Stimulated activated CD4-positive, alpha-beta T cell treated with anti-CD3 and anti-CD28 coated beads, Interleukin-12 subunit alpha, Interleukin-12 subunit beta, amount 100 ng/mL, for 24 hours (primary cell): Measurements from ENCODE around the gene CCDC63.
"Not testable (repeated sequence)": the region's sequence is repeated elsewhere in the genome, so short reads cannot be mapped to it uniquely, and the experiment has no call there.

ENCODE experiments used
- DNase-seq, 2 experiments: peaks; one replicate each; pipeline ENCODE4 v3.0.0-alpha.2; 2020; ENCODE audit warnings: low read depth in 2 of 2

The CCDC63 gene

DNA sequence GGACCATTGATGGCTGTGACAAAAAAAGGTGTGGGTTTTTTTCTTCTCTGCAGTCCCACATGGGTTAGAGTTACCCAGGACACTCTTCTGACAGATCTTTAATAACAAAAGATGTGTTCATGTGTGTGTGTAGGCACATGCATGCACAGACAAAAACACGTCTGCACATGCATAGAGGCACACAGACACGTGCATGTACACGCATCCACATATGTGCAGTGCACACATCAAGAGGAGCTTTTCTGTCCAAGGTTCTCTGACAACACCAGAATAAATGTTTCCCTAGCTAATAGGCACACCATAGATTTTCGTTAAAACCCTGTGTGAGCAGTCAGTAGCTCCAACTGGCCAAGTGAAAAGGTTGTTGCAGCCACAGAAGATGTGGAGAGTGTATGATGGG lies 76.4 kb downstream of the CCDC63 start:
- DNase-seq: no peak

DNA sequence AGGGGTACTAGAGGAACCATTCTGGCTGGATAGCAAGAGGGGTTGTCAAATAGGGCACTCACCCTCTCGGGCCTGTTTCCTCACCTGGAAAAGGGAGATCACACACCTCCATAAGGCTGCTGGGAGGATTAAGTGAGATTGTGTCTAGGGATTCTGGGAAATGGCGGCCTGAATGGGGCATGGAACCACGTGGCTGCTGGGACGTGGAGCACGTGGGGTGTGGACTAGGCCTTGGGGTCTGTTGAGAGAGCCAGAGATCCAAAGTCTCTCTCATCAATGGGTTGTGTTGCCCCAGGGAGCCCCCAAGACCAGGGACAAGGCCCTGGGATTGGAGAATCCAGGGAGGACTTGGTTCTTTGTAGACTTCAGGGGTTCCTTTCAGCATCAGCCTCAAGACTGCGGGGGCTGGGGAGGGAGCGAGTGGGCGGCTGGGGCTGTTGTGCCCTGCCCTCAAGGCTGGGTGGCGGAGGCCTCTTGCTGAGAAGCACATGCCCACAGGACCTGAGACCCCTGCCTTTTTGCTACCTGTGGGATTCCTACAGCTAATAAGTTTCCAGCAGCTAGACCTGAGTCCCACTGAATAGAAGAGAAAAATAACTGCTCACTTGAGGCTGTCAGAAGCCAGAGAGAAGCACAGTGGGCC lies 77.0 kb downstream of the CCDC63 start:
- DNase-seq: no peak

DNA sequence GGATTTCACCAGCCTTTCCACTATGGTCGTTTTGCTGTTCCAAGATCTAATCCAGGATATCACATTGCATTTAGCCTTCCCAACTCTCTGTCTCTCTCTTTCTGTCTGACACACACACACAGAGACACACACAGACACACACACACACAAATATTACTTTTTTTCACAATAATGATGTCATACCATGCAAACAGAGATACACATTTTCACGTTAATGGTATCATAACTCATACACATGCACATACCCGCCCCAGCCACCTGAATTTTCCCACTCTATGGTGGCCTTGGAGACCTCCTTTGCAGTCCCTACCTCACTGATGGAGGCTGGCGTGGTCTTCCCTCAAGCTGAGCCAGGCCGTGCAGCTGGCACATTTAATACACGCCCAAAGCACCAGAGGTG lies 80.8 kb downstream of the CCDC63 start:
- no peak for DNase-seq

DNA sequence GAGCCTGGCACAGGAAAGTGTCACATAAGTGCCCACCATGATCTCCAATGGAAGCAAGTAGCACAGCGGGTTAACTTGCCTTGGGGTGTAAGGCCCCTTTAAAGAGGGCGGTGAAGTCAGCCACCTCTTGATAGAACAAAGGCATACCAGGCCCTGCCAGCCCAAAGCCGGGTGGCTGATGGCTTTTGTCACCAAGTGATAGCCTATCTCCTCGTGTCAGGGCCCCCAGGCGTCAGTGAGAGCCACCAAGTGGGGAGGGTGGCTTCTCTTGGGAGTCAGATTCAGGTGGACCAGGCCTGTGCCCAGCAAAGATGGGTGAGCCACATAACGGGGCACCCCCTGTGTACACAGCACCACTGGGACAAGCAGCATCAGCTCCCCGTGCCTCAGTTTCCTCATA lies 81.9 kb downstream of the CCDC63 start:
- DNase-seq: no peak

DNA sequence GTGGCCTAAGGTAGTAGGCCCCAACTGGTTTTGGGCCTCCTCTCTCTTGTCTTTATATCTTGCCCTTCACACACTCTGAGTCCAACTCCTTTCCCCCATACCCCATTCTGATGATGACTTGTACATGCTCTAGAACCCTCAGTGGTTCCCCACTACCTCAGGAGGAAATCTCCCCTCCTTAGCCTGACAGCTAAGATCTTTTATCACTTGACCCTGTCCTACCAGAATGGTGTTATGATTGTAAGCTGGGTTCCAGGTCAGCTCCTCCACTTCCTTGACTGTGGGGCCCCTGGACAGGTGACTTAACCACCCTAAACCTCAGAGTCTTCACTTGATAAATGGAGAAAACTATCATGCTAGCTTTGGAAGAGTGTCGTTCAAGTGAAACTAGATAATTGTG lies 83.0 kb downstream of the CCDC63 start:
- no peak for DNase-seq

DNA sequence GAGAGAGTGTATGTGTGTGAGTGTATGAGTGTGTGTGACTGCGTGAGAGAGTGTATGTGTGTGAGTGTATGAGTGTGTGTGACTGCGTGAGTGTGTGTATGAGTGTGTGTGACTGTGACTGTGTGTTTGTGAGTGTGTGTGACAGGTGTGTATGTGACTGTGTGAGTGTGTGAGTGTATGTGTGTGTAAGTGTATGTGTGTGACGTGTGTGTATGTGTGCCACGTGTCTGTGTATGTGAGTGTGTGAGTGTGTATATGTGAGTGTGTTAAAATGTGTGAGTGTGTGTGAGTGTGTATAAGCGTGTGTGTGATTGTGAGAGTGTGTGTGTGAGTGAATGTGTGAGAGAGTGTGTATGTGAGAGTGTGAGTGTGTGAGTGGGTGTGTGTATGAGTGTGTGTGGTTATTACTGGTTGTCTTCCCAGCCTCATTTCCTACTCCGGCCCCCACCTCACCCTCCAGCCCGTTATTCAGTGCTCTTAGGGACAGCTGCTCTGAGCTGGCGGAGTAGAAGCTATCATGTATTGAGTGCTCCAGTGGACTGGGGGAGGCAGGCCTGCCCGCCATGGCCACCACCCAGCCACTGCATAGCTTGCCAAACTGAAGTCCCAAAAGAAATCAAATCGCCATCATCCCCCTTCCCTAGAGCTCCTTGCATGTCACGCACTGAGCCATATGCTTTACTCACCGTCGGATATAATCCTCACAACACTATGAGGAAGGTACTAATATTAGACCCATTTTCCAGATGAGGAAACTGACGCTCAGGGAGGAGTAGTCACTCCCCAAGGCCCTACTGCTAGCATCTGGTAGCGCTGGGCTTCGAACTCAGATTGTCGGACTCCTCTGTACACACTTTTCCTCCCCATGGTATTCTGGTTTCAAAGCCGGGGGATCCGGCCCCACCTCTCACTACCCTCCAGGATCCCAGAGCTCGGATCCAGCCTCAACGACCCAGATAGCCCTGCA lies 83.8 kb downstream of the CCDC63 start:
- DNase-seq: no peak

DNA sequence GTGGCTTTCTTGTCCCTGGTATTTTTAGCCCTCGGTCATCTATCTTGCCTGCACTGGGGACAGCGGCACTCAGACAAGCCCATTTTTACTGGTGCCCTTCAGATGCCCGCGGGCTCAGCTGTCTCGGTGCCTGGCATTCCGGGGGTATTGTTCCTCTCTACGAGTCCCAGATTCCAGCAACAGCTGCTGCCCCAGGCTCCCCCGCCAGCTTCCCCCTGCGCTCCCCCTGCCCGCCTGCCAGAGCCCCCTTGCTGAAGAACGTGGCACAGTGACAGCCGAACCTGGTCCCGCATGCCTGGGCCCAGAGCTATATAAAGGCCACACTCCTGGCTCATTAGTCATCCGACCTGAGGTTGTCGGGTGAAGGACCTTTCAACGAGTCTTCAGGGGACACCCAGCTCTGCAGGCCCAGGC lies 84.5 kb downstream of the CCDC63 start:
- DNase-seq: no peak

DNA sequence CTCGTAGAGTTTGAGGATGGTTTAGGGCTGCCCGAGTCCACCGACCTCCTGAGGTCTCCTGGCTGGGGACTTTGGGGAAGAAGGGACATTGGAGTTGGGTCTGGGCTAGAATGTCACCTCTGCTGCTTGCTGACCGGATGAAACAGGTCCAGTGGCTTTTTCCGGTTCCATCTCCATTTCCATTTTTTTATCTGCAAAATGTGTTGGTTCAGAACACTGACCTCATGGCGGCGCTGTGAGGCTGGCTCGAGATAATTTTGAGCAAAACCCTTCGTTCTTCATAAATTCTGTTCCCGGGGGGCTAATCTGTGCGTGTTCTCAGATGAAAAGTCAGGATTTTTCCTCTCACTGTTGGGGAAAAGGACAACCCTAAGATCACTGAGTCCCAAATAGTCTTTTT lies 85.3 kb downstream of the CCDC63 start:
- no peak for DNase-seq

DNA sequence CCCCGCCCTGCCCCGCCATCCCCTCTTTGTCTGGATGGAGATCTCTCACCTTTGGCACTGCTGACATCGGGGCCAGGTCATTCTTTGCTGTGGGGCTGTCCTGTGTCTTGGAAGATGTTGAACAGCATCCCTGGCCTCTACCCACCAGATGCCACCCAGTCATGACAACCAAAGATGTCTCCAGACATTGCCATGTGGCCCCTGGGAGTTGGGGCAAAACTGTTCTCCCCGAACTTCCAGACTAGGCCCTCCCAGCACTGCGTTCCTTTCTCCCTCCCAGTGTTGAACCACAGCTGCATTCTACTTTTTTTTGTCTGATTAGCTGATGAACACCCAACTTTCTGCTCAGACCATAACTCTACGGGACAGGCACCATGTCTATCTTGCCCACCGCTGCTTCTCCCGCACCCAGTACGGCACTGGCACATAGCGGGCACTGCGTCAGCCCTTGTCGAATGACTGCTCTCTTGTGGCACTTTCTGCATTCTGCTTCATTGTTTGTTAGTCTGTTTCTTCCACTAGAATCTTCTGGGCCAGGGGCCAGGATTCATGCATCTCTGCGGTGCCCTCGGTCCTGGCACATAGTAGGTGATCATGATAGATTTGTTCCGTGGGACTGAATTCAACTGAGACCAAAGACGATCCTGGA lies 86.7 kb downstream of the CCDC63 start:
- DNase-seq: no peak

DNA sequence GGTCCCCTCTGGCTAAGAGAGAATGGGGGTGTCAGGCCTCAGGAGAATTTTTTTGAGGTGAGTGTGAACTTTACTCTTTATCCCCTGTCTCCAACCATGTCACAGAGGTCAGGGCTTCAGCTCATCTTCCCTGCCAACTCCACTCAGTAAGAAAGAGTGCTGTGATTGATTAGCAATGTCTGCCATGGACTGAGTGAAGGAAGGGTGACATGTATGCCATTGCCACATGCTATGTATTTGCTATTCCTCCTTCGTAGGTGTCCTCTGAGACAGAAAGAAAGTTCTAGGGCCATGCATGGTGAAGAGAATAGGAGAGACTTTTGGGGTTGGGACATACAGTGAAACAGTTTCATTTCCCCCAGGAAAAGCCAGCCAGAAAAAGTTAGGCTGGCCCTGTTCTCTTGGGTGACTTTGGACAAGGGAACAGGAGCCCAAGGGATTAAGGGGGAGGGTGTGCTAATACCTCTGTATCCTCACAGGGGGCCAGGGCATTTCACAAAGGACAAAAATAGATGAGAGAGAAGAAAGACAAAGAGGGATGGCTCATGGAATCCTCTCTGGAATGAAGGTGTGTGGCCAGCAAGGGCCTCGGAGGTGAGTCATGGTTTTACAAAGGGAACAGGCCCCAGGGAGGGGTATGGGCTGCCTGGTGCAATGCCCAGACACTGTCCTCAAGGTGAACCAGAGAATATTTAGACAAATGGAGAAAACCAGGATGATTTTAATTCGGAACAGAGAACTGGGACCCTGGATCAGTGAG lies 87.5 kb downstream of the CCDC63 start:
- no peak for DNase-seq

DNA sequence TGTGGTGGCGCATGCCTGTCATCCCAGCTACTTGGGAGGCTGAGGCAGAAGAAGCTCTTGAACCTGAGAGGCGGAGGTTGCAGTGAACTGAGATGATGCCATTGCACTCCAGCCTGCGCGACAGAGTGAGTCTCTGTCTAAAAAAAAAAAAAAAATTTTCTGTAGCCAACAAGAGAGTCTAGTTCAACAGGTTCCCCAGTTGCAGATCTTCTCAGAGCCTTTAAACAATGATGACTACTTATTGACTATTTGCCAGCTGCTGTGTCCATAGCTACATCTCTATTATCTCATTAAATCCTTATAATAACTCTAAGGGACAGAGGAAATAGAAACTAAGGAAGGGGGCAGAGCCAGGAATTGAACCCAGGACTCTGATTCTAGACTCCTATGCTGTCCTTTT lies 88.8 kb downstream of the CCDC63 start:
- no peak for DNase-seq

DNA sequence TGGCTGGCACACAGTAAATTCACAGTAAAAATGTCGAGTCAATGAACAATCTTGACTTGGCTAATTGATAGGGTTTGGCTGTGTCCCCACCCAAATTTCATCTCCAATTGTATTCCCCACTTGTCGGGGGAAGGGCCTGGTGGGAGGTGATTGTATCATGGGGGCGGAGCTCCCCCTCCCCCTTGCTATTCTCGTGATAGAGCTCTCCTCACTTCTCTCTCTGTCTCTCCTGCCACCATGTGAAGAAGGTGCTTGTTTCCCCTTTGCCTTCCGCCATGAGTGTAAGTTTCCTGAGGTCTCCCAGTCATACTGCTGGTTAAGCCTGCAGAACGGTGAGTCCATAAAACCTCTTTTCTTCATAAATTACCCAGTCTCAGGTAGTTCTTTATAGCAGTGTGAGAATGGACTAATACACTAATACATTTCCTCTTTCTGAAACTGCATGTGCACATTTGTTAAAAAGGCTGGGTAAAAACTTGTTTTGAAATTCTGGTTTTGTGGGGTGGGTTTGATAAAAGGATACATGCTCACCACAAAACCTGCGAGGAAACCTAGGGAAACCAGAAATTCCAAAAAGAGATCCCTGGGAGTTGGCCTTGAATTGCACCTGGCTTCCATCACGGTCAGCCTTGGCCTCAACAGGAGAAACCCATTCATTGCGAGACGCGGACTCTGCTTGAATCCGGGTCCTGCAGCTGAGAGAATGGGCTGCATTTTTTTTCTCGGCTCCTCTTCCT lies 89.7 kb downstream of the CCDC63 start:
- no peak for DNase-seq

DNA sequence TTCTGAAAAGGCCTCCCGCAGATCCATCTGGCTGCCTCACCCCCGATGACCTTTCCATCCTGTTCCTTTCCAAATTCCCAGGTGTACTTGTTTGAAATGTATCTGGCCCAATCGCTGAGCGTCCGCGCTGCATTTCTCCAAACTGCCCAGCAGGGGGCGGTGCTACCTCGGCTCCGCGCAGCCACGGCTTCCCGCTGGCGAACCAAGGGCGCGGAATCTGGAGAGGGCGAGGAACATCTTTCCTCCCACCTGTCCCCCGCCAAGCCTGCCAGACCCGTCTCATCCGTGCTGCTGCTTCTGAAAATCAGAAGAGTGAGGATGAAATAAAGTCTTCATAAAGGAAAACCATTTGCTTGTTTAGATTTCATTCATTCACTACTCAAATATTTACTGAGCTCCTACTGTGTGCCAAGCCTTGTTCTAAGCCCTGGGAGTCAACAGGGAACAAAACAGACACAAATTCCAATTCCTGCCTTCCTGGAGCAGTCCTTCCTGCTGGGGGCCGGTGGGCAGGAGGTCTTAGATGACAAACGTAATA lies 90.4 kb downstream of the CCDC63 start:
- DNase-seq: peak; percentile 40 to 51

DNA sequence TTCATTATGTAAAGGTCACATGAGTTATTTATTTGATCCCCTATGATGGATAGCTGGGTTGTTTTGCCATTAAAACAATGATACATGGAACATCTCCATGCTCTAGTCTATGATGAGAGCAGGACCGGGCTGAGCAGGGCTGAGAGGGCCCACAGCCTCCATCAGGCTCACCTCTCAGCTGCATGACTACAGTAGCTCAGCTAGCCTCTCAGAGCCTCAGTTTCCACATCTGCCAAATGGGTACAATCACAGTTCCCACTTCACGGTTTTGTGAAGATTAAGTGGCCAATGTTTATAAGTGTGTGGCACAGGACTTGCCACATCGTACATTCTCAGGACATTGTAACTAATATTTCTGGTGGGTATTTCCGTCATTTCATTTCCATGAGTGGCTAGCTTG lies 93.5 kb downstream of the CCDC63 start:
- no peak for DNase-seq

DNA sequence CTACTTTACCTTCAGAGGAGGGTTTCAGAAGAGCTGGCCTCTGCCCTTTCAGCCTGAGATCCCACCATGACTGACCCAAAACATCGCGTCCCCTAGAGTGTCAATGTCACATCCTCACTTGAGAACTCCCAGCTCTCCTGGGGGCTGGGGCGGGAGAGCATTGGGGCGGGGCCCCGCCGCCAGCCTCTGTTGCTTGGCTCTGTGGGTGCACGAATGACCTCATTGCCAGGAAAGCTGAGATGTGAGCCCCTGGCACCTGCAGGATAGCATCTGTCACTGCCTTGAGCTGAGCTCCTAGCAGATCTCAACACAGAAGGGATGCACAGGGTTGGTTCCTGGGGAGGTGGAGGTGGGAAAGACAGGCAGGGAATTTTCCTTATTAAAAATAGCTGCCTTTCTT lies 94.1 kb downstream of the CCDC63 start:
- no peak for DNase-seq

DNA sequence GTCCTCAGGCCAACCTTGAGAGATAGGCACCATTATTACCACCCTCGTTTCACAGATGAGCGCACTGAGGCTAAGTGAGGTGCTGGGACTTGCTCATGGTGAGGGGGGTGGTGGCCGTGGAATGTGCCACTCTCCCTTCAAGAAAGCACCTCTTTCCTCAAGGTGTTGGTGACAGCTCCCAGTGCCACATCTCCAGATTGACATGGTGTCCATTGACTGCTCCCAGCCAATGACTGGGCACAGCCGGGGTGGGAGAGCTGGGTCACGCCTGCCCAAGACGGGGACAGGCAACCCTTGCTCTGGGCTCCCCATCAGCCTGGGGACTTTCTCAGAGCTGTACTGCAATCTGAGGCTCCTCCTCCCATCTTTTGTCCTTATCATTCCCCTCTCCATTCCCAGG lies 94.6 kb downstream of the CCDC63 start:
- no peak for DNase-seq

DNA sequence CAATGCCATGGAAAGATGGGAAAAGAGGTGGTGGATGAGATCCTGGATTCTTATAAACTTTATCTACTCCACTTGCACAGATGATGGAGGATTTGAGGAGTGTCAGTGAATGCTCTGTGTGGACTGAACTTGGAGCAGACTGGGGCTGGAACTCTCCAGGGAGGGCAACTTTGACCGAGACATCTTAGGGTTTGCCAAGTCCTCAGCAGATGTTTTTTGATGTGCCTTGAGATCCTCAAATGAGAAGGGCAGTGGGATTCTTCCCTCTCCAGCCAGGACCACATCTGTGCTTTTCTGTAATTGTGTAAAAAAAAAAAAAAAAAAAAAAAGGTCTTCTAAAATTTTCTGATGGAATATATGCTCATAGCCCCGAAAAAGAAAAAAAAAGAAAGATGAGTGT lies 96.6 kb downstream of the CCDC63 start:
- DNase-seq: no peak

DNA sequence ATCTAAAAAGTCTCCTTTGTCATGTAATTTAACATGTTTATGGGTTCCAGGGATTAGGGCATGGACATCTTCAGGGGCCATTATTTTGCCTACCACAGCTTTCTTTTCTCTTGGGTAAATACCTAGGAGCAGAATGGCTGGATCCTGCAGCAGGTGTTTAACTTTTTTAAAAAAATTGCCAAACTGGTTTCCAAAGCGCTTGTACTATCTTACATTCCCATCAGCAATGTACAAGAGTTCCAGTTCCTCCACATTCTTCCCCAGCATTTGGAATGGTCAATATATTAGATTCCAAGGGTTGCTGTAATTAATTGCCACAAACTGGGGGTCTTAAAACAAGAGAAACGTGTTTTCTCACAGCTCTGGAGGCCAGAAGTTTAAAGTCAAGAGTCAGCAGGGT lies 101.3 kb downstream of the CCDC63 start:
- no peak for DNase-seq

DNA sequence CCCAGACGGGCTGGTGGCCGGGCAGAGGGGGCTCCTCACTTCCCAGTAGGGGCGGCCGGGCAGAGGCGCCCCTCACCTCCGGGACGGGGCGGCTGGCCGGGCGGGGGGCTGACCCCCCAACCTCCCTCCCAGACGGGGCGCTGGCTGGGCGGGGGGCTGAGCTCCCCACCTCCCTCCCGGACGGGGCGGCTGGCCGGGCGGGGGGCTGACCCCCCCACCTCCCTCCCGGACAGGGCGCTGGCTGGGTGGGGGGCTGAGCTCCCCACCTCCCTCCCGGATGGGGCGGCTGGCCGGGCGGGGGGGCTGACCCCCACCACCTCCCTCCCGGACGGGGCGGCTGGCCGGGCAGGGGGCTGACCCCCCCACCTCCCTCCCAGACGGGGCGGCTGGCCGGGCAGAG lies 103.7 kb downstream of the CCDC63 start:
- DNase-seq: not testable (repeated sequence)

DNA sequence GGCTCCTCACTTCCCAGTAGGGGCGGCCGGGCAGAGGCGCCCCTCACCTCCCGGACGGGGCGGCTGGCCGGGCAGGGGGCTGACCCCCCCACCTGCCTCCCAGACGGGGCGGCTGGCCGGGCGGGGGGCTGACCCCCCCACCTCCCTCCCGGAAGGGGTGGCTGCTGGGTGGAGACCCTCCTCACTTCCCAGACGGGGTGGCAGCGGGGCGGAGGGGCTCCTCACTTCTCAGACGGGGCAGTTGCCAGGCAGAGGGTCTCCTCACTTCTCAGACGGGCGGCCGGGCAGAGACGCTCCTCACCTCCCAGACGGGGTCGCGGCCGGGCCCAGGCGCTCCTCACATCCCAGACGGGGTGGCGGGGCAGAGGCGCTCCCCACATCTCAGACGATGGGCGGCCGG lies 104.1 kb downstream of the CCDC63 start:
- DNase-seq: not testable (repeated sequence)
